SIG-M5 treated with dmso at 0.1 percent for 504 hours (cell line): ENCODE results near the gene NOL6.
"Not testable (repeated sequence)": the region's sequence is repeated elsewhere in the genome, so short reads cannot be mapped to it uniquely, and the experiment has no call there.

Experiments used
- DNase-seq: peaks from one replicate; lab custom pipeline; 2025; ENCODE audit not compliant: unreplicated experiment; lab: John Stamatoyannopoulos, UW

Gene NOL6

GRCh38 chr9:33472881-33473615 lies 676 bp downstream of the NOL6 start:
- DNase-seq, result no peak

DNA sequence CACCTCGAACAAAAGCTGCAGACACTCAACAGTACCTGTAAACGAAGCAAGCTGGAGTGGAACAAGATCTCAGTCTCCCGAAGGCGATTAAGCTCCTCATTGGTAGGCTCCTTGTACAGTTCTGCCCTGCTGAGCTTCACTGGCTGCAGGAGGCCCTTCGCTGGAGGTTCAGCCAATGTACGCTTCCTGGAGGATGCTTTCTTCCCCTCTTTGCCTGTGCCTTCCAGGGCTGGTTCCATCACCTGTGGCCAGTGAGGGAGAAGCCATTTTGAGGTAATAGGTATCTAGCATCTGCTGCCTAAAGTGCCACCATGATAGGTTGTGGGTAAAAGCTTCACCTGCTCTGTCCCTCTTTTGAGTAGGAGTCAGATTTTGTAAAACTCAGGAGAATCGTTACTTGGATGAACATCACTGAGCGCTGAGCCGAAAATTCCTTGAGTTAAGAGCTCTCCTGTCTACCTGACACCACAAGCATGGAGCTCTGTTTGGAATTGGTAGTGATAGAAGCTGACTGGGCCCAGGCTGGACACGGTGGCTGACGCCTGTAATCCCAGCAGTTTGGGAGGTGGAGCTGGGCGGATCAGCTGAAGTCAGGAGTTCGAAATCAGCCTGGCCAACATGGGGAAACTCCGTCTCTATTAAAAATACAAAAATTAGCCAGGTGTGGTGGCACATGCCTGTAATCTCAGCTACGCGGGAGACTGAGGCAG lies 1.4 kb downstream of the NOL6 start:
- no peak for DNase-seq

DNA sequence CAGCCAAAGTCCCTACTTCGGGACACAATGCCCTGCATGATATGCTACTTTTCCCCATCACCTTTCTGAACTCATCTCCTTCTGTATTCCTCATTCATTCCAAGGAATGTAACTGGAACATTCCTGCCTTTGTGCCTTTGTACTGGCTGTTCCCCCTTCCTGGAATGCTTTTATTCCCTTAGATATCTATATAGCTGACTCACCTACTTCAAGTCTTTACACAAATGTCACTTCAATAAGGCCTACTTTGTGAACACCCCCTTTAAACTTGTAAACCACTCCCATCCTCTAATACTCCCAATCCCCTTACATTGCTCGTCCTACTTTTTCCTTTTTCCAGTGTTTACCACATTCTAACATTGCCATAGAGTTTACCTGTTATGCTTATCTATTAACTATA lies 2.4 kb downstream of the NOL6 start:
- no peak for DNase-seq

DNA sequence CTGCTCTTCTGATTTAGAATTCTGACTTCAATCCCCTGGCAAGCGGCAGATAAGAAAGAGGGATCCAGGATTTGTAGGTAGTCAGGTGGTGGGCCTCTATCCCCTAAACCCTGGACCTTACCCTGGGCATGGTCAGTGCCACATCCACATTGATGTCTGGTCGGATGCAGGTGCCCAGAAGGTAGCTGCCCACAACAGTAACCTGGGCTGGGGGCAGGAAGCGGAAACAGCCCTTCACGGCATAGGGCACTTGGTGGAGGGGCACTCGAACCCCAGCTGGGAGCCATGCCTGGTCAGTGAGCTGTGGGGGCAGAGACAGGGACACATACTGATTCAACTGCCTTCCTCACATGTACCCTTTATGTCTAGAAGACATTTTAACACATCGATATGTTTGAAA lies 3.8 kb downstream of the NOL6 start:
- no peak for DNase-seq

DNA sequence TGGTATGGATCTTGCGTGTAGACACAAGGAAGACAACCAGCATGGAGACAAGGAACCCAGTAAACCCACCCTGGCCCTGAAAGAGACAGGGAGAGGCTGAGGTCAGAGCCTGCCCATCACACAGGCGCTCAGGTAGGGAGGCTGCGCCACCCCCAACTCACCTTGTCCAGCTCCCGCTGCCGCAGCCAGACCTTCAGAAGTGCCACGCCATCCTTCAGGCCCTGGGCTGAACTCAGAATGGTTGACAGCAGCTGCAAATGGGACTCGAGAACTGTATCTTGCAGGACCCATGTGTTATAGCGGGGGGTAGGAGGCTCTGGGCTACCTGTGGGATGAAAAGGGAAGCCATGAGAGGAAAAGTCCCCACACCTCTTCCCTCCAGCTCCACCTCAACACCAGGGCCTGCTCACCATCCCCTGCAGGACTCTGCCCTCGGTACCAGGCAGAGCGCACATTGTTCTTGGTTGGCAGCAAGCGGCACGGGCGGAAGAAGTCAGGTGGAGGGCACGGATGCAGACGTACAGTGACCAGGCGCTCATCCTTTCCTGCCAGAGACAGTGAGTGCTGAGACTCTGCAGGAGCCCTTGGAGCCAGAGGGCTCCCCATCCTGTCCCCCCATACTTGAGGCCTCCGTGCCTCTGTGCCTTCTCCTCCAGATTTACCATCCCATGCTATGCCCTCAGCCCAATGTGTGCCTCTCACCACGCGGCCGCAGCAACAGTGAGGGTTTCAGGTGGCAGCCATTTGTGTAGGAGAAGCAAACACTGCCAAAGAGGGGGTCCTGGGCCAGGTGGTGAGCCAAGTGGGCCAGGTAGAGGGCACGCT lies 4.7 kb downstream of the NOL6 start:
- no peak for DNase-seq

DNA sequence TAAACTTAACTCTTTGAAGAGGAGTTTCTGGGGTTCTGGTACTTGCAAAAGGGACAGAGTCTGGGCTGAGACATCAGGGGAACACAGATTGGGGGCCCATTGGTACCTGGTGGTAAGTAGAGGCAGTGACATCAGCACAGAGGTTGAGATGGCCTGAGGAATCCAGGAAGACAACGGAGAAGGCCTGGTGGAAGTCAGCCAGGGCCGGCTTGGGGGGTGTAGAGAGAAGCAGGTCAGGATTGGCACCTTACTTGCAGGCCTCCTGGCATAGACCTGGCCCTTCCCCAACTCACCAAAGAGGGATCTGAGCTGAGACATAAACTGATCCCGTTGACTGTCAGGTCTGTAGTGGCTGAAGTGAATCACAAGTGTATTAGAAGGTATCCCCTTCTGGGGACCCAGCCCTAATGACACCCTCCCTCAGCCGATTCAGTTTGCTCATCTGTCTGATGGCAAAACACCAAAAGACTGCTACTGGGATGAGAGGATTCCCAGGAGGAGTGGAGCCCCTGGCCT lies 5.5 kb downstream of the NOL6 start:
- no peak for DNase-seq

GRCh38 chr9:33467526-33467925 lies 6.2 kb downstream of the NOL6 start:
- DNase-seq, result no peak

DNA sequence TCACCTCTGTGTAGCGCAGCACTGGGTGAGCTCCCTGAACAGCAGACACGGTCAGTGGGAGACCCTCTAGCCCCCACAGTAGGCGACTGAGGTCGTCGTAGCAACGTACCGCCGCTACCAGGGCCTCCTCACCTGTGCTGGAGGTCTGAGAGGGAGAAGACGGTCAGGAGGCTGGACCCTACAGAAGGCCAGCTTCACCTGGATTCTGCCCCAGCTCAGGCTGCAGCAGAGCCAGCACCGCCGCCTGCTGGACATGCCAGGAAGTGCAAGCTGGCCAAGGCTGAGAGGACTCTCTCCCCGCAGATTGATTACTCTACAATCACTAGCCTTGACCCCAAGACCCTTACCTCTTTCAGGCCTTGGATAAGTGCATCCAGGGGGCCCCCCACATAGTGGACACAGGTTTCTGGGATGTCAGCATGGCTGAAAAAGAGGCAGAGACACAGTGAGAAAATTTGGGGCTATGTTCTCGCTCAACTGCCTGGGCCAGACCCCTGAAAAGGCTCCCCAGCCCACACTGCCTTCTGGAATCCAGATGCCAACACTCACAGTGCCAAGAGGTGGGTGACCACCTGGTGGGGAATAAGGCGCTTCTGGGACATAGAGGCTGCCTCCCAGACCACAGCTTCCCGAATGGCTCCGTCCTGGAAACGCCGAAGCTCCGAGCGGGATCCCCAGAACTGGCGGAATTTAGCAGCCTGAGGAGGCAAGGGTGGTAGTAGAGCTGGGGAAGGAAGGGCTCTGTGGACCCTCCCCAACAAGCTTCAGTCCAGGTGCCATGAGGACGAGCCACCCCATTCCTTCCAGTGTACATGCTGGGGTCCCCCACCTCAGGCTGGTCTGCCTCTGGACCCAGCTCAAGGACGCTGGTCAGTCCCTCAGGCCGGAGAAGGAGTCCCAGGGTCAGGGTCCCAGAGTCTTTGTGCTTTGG lies 6.9 kb downstream of the NOL6 start:
- no peak for DNase-seq

- DNase-seq, result no peak
Measured at GRCh38 chr9:33465596-33466564, 7.8 kb downstream of the NOL6 start.

GRCh38 chr9:33465096-33465495 lies 8.6 kb downstream of the NOL6 start:
- no peak for DNase-seq

GRCh38 chr9:33464045-33464636 lies 9.6 kb downstream of the NOL6 start:
- no peak for DNase-seq

DNA sequence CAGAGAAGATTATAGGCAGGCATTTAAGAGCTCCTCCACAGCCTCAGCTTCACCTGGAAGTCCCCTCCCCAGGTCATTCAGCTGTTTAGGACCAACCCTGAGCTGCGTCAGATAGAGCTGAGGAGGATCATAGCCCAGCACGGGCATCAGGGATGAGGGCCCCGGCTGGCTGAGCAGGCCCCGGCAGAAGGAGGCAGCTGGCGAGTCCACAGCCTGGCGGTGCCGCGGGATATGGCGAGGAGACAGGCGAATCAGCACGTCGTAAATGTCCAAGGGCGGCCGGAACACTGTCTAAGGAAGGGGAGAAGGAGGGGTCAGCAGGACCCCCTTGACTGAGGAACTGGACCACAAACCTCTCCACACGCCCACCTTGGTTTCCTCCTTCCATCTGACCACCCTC lies 10.6 kb downstream of the NOL6 start:
- DNase-seq, result no peak

GRCh38 chr9:33461492-33461891 lies 12.2 kb downstream of the NOL6 start:
- DNase-seq, result no peak

- DNase-seq, result no peak
Measured at GRCh38 chr9:33460854-33461253, 12.9 kb downstream of the NOL6 start.

GRCh38 chr9:33459115-33459514 lies 14.6 kb downstream of the NOL6 start:
- no peak for DNase-seq

GRCh38 chr9:33458444-33458843 lies 15.3 kb downstream of the NOL6 start:
- DNase-seq, result no peak

GRCh38 chr9:33455945-33456344 lies 17.8 kb downstream of the NOL6 start:
- no peak for DNase-seq

DNA sequence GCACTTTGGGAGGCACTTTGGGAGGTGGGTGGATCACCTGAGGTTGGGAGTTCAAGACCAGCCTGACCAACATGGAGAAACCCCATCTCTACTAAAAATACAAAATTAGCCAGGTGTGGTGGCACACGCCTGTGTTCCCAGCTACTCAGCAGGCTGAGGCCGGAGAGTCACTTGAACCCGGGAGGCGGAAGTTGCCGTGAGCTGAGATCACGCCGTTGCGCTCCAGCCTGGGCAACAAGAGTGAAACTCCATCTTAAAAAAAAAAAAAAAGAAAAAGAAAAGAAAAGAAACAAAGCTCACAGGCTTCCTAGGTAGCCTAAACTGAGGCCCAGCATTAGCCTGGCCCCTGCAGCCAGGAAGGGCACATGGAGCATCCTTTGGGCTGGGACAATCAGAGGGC lies 18.3 kb downstream of the NOL6 start:
- DNase-seq, result not testable (repeated sequence)

GRCh38 chr9:33454661-33455026 lies 19.1 kb downstream of the NOL6 start:
- DNase-seq, result not testable (repeated sequence)
